ENCODE measurements around the gene FHAD1. TPM values are rescaled to one million over a fixed set of nuclear protein-coding genes. Genes with fewer than 3 reads are reported as not detected.
"Not testable (repeated sequence)": the region's sequence is repeated elsewhere in the genome, so short reads cannot be mapped to it uniquely, and the experiment has no call there.

Gene FHAD1
- total RNA-seq, 1 donor from 2014 or later: 1.3 TPM

DNA sequence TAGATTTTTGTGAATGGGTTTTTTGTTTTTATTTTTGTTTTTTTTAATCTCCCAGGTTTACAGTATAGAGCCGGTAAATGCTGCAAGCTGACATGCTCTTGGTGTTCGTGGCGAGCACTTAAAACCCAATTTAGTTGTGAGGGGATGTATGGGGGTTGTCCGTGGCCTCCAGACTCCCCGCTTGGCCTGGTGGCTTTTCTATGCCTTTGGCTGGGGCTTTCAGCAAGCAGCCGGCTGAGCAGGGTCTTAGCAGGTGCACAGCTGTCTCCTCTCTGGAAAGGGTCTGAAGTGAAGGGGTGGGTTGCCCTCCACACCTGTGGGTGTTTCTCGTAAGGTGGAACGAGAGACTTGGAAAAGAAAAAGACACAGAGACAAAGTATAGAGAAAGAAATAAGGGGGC is 131.7 kb downstream of the FHAD1 start:
- Mint-ChIP-seq H3K27ac (no peak overlapping the region), H3K36me3 (no peaks in the 10 kb centered on the region), H3K9me3 (no peaks in the 10 kb centered on the region), H3K4me3 (no peak overlapping the region), H3K4me1 (peaks cover 34% of the 10 kb centered on the region), H3K27me3 (ENCODE audit: low read depth) (peaks cover 27% of the 10 kb centered on the region)
- TF ChIP-seq CTCF (IDR thresholded peaks at IDR 0.05; ENCODE audit: unreplicated experiment): no peak
- DNase-seq (ENCODE audit: low spot score in 2 of 2, unreplicated experiment in 2 of 2): no peak

GRCh38 chr1:15379151-15379550 is 132.1 kb downstream of the FHAD1 start:
- H3K9me3 Mint-ChIP-seq; DNase-seq (ENCODE audit: low spot score in 2 of 2, unreplicated experiment in 2 of 2); H3K36me3 Mint-ChIP-seq; H3K27ac Mint-ChIP-seq; H3K4me3 Mint-ChIP-seq: not testable (repeated sequence)
- Mint-ChIP-seq H3K27me3 (ENCODE audit: low read depth) (peaks cover 31% of the 10 kb centered on the region), H3K4me1 (peaks cover 34% of the 10 kb centered on the region)

GRCh38 chr1:15380601-15381508 is 133.8 kb downstream of the FHAD1 start:
- no peak for DNase-seq (ENCODE audit: low spot score in 2 of 2, unreplicated experiment in 2 of 2)
- Mint-ChIP-seq H3K9me3 (no peaks in the 10 kb centered on the region), H3K36me3 (no peaks in the 10 kb centered on the region), H3K4me1 (peaks cover 37% of the 10 kb centered on the region), H3K27ac (no peak overlapping the region), H3K27me3 (ENCODE audit: low read depth) (peaks cover 48% of the 10 kb centered on the region), H3K4me3 (no peak overlapping the region)
- no peak for TF ChIP-seq CTCF (IDR thresholded peaks at IDR 0.05; ENCODE audit: unreplicated experiment)

DNA sequence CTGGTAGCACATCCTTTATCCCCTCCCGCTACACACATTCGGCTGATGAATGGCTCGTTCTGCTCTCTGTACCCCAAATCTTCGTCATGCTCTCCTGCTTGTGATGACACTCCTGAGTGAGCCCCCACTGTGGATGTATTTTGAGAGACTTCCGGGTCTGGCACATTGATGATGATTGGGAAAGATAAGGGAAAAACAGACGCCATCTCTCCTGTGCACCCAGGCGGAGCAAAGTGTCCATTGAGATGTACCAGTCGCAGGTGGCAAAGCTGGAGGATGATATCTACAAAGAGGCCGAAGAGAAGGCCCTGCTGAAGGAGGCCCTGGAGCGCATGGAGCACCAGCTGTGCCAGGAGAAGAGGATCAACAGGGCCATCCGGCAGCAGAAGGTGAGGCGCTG is 134.8 kb downstream of the FHAD1 start:
- Mint-ChIP-seq H3K36me3 (no peaks in the 10 kb centered on the region), H3K4me1 (peaks cover 32% of the 10 kb centered on the region), H3K27me3 (ENCODE audit: low read depth) (peaks cover 57% of the 10 kb centered on the region), H3K4me3 (no peak overlapping the region), H3K9me3 (no peaks in the 10 kb centered on the region), H3K27ac (no peak overlapping the region)
- no peak for TF ChIP-seq CTCF (IDR thresholded peaks at IDR 0.05; ENCODE audit: unreplicated experiment)
- no peak for DNase-seq (ENCODE audit: low spot score in 2 of 2, unreplicated experiment in 2 of 2)

DNA sequence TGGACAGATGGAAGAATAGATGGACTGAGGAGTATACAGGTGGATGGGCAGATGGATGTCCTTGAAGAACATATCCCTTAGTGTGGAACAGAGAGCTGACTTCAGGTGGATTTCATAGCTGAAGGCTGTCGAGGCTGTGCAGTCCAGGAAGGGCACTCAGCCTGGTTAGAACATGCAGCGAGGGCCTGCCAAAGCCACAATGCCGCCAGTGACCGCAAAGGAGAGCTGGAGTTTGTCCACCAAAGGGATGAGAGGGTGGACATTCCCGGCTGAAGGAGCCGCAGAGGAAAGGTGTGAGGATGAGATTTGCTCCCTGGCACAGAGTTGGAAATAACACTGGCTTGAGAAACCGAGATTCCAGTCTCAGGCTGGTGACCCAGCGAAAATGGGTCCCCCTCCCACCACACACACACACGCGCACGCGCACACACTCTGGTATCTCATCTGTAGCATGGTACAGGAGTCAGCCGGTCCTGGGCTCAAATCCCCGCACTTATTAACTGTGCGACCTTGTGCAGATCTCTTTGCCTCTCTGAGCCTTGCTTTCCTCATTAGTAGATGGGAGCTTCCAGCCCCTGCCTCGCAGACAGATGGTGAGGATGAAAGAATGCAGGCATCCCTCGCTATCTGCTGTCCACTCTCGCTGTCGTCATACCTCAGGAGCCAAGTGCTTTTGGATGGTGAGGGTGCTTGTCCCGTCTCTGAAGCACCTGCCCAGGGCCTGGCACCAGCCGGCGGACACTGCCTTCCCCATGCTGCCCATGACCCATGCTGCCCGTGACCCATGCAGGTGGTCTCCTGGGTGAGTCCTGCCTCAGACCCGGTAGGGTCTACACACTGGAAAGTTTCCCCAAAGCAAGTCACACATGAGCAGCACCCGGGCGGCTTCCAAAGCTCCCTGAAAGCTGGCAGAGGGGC is 135.8 kb downstream of the FHAD1 start:
- H3K27me3 Mint-ChIP-seq (ENCODE audit: low read depth): peaks cover 67% of the 10 kb centered on the region
- no peak for TF ChIP-seq CTCF (IDR thresholded peaks at IDR 0.05; ENCODE audit: unreplicated experiment)
- H3K9me3 Mint-ChIP-seq: no peaks in the 10 kb centered on the region
- no peaks in the 10 kb centered on the region for H3K36me3 Mint-ChIP-seq
- DNase-seq (ENCODE audit: low spot score in 2 of 2, unreplicated experiment in 2 of 2): no peak
- peaks cover 23% of the 10 kb centered on the region for H3K4me1 Mint-ChIP-seq
- H3K27ac Mint-ChIP-seq: no peak overlapping the region
- H3K4me3 Mint-ChIP-seq: no peak overlapping the region

DNA sequence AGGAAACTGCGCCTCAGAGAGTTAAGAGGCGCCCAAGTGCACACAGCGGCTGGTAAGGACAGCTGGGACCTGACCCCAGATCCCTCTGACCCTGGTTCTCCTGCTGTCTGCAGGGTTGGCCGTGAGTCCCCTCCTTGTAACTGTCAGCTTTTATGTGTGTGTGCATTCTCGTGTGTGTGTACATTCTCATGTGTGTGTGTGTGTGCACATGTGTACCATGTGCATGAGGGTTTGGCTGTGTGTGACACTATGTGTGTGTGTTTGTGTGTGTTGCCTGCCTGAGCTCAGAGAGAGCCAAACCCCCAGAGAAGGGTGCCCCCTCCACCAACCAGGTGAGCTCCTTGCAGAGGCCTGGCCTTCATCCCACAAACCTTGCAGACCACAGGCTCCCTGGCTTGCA is 136.8 kb downstream of the FHAD1 start:
- no peak for DNase-seq (ENCODE audit: low spot score in 2 of 2, unreplicated experiment in 2 of 2)
- Mint-ChIP-seq H3K9me3 (no peaks in the 10 kb centered on the region), H3K4me3 (no peak overlapping the region), H3K36me3 (no peaks in the 10 kb centered on the region), H3K27me3 (ENCODE audit: low read depth) (peaks cover 74% of the 10 kb centered on the region), H3K27ac (no peak overlapping the region), H3K4me1 (peaks cover 20% of the 10 kb centered on the region)
- no peak for TF ChIP-seq CTCF (IDR thresholded peaks at IDR 0.05; ENCODE audit: unreplicated experiment)
